Measurements from ENCODE around the gene TMPRSS11A. TPM values are rescaled to one million over a fixed set of nuclear protein-coding genes. Genes with fewer than 3 reads are reported as not detected.
A peak's percentile ranks its signal among the peaks of the same experiment; 100 is the strongest.

Gene TMPRSS11A
- total RNA-seq, 1 experiment from 2014 or later: not detected

DNA sequence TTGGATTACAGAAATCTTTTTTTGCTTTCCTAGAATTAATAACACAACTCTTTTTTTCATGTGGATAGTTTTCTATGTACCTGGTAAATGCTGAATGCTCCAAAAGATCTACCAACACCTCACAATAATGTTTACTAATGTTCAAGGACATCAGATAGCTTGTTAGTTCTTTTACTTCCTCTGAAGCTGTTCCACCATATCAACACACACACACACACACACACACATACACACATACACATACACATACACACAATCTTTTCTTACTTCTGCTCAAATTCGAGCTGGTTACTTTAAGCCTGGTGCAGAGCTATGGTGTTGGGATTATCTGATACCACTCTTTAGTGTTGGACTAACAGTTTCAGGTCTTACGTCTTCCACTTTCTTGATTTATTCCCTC is 51.2 kb downstream of the TMPRSS11A start:
- BruUV-seq (replicated peaks): no TSS peak
- Histone ChIP-seq H3K4me2 (ENCODE audit: low read length) (no peak overlapping the region), H3K4me1 (ENCODE audit: insufficient read depth, low read length) (no peaks in the 10 kb centered on the region), H3K79me2 (ENCODE audit: low read length) (no peaks in the 10 kb centered on the region), H2AFZ (ENCODE audit: low read length) (no peak overlapping the region), H3K4me3 (ENCODE audit: low read length) (no peak overlapping the region), H3K9me3 (ENCODE audit: low read length) (no peaks in the 10 kb centered on the region), H4K20me1 (ENCODE audit: low read length) (no peaks in the 10 kb centered on the region), H3K9me2 (replicated peaks; ENCODE audit: low read length) (no peaks in the 10 kb centered on the region), H3K9ac (ENCODE audit: low read length) (no peak overlapping the region), H3K27me3 (ENCODE audit: low read length) (no peaks in the 10 kb centered on the region), H3F3A (ENCODE audit: low read length, unreplicated experiment) (no peaks in the 10 kb centered on the region), H3K36me3 (ENCODE audit: low read depth, low read length) (no peaks in the 10 kb centered on the region), H3K27ac (ENCODE audit: low read length) (no peak overlapping the region)
- TF ChIP-seq EZH2 (IDR thresholded peaks at IDR 0.05; ENCODE audit: low read length, unreplicated experiment): no peak
- TF ChIP-seq, protein P1, sequence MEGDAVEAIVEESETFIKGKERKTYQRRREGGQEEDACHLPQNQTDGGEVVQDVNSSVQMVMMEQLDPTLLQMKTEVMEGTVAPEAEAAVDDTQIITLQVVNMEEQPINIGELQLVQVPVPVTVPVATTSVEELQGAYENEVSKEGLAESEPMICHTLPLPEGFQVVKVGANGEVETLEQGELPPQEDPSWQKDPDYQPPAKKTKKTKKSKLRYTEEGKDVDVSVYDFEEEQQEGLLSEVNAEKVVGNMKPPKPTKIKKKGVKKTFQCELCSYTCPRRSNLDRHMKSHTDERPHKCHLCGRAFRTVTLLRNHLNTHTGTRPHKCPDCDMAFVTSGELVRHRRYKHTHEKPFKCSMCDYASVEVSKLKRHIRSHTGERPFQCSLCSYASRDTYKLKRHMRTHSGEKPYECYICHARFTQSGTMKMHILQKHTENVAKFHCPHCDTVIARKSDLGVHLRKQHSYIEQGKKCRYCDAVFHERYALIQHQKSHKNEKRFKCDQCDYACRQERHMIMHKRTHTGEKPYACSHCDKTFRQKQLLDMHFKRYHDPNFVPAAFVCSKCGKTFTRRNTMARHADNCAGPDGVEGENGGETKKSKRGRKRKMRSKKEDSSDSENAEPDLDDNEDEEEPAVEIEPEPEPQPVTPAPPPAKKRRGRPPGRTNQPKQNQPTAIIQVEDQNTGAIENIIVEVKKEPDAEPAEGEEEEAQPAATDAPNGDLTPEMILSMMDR (conservative IDR thresholded peaks at IDR 0.05; ENCODE audit: low read depth, low read length): no peak
- no peak for TF ChIP-seq EZH2phosphoT487 (IDR thresholded peaks at IDR 0.05; ENCODE audit: borderline replicate concordance, low read length)
- POLR2A ChIA-PET (ENCODE audit: unreplicated experiment): no interaction called here
- intact Hi-C loops (cut with micrococcal nuclease): no loop called here
- ATAC-seq: no peak
- CTCF ChIA-PET: no interaction called here
- no peak for DNase-seq

DNA sequence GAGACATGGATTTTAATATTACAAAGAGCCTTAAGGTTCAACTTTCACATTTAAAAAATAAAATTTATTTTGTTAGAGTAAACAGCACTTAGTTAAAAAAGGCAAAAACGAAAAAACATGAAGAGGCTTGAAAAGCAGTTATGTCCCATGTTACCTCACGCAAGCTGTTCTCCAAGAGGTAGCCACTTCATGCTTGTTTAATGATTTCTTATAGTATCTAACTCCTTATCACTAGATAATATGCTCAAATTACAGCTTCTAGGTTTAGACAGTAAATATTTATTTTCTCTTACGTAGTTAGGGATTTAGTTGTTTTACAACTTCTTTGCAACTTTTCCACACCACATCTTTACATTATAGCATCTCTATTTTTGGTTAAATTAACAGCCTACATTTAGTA is 51.7 kb downstream of the TMPRSS11A start:
- Histone ChIP-seq H3K9me3 (ENCODE audit: low read length) (no peaks in the 10 kb centered on the region), H3K9ac (ENCODE audit: low read length) (no peak overlapping the region), H3K9me2 (replicated peaks; ENCODE audit: low read length) (no peaks in the 10 kb centered on the region), H3K27me3 (ENCODE audit: low read length) (no peaks in the 10 kb centered on the region), H3K79me2 (ENCODE audit: low read length) (no peaks in the 10 kb centered on the region), H3K4me2 (ENCODE audit: low read length) (no peak overlapping the region), H3K4me1 (ENCODE audit: insufficient read depth, low read length) (no peaks in the 10 kb centered on the region), H4K20me1 (ENCODE audit: low read length) (no peaks in the 10 kb centered on the region), H3F3A (ENCODE audit: low read length, unreplicated experiment) (no peaks in the 10 kb centered on the region), H2AFZ (ENCODE audit: low read length) (no peak overlapping the region), H3K27ac (ENCODE audit: low read length) (no peak overlapping the region), H3K36me3 (ENCODE audit: low read depth, low read length) (no peaks in the 10 kb centered on the region), H3K4me3 (ENCODE audit: low read length) (no peak overlapping the region)
- BruUV-seq (replicated peaks): no TSS peak
- intact Hi-C loops (cut with micrococcal nuclease): loop anchor here (2.0 kb wide), 1 partner anchor 165 kb away; no protein-coding TSS in a partner anchor
- no peak for TF ChIP-seq EZH2 (IDR thresholded peaks at IDR 0.05; ENCODE audit: low read length, unreplicated experiment)
- TF ChIP-seq, protein P1 (conservative IDR thresholded peaks at IDR 0.05; ENCODE audit: low read depth, low read length): no peak
- no peak for TF ChIP-seq EZH2phosphoT487 (IDR thresholded peaks at IDR 0.05; ENCODE audit: borderline replicate concordance, low read length)
- ChIA-PET CTCF (no interaction called here), POLR2A (ENCODE audit: unreplicated experiment) (no interaction called here)
- no peak for ATAC-seq
- no peak for DNase-seq

DNA sequence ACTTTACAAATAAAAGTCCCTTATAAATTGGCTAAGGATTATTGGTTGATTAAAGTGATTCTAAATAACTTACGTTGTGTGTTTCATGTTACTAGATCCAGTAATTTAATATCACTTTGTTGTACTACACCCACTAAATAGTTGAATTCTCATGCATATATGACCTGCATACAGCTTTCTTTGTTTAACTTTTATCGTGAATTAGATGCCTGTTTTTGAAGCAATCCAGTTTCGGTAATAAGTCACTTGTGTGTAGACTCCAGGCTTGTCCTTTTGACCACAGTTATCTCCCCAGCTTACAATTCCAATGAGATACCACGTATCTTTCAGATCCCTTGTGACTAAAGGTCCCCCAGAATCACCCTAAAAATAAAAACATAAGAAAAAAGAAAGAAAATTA is 52.2 kb downstream of the TMPRSS11A start:
- Histone ChIP-seq H3K36me3 (ENCODE audit: low read depth, low read length) (no peaks in the 10 kb centered on the region), H3K4me1 (ENCODE audit: insufficient read depth, low read length) (no peaks in the 10 kb centered on the region), H3K9me3 (ENCODE audit: low read length) (no peaks in the 10 kb centered on the region), H3K79me2 (ENCODE audit: low read length) (no peaks in the 10 kb centered on the region), H3K27me3 (ENCODE audit: low read length) (no peaks in the 10 kb centered on the region), H3K4me2 (ENCODE audit: low read length) (0 out of 2 replicates have a peak overlapping the region, but pooled peaks have one; percentile 10), H3K4me3 (ENCODE audit: low read length) (no peak overlapping the region), H3F3A (ENCODE audit: low read length, unreplicated experiment) (no peaks in the 10 kb centered on the region), H3K27ac (ENCODE audit: low read length) (no peak overlapping the region), H2AFZ (ENCODE audit: low read length) (0 out of 2 replicates have a peak overlapping the region, but pooled peaks have one; percentile 3), H3K9me2 (replicated peaks; ENCODE audit: low read length) (no peaks in the 10 kb centered on the region), H3K9ac (ENCODE audit: low read length) (no peak overlapping the region), H4K20me1 (ENCODE audit: low read length) (no peaks in the 10 kb centered on the region)
- intact Hi-C loops (cut with micrococcal nuclease): loop anchor here (2.0 kb wide), 1 partner anchor 164 kb away; no protein-coding TSS in a partner anchor
- ATAC-seq (no peak), DNase-seq (no peak)
- POLR2A ChIA-PET (ENCODE audit: unreplicated experiment): interaction anchor here (0.5 kb wide), 1 partner anchor 10 kb away, joined by 3 read pairs; no protein-coding TSS in a partner anchor
- TF ChIP-seq EZH2 (IDR thresholded peaks at IDR 0.05; ENCODE audit: low read length, unreplicated experiment) (no peak), EZH2phosphoT487 (IDR thresholded peaks at IDR 0.05; ENCODE audit: borderline replicate concordance, low read length) (no peak)
- TF ChIP-seq, protein P1 (conservative IDR thresholded peaks at IDR 0.05; ENCODE audit: low read depth, low read length): no peak
- CTCF ChIA-PET: interaction anchor here (0.5 to 0.6 kb wide), 3 partner anchors 26 to 59 kb away, joined by 3 read pairs; no protein-coding TSS in a partner anchor
- BruUV-seq (replicated peaks): no TSS peak
